ENCODE results near the gene TMEM89. TPM values are rescaled to one million over a fixed set of nuclear protein-coding genes. Genes with fewer than 3 reads are reported as not detected.

The TMEM89 gene
- total RNA-seq, 2 donors from 2014 or later = 1.9 TPM; not detected in 1

- 86% methylated on average over 17 of the region's 22 CpGs for WGBS
- intact Hi-C loops (cut with DNase I) = no loop called here
- Histone ChIP-seq H3K36me3 (no peaks in the 10 kb centered on the region), H3K27ac (no peak overlapping the region), H3K27me3 (replicated peaks; ENCODE audit: insufficient read depth) (no peaks in the 10 kb centered on the region), H3K4me1 (replicated peaks) (no peaks in the 10 kb centered on the region), H3K9me3 (no peaks in the 10 kb centered on the region), H3K4me3 (no peak overlapping the region)
- no peak for DNase-seq (ENCODE audit: low spot score)
- no peak for TF ChIP-seq POLR2A (IDR thresholded peaks at IDR 0.05)
- no peak for TF ChIP-seq POLR2AphosphoS5 (IDR thresholded peaks at IDR 0.05)
- no peak for TF ChIP-seq CTCF (IDR thresholded peaks at IDR 0.05)
Measured at GRCh38 chr3:48644898-48645760, 23.6 kb upstream of the TMEM89 start.

- Histone ChIP-seq H3K4me1 (replicated peaks) (no peaks in the 10 kb centered on the region), H3K27me3 (replicated peaks; ENCODE audit: insufficient read depth) (no peaks in the 10 kb centered on the region), H3K27ac (no peak overlapping the region), H3K4me3 (no peak overlapping the region), H3K36me3 (no peaks in the 10 kb centered on the region), H3K9me3 (no peaks in the 10 kb centered on the region)
- 88% methylated on average over 12 of the region's 12 CpGs for WGBS
- no peak for DNase-seq (ENCODE audit: low spot score)
- intact Hi-C loops (cut with DNase I) = no loop called here
- TF ChIP-seq POLR2A (IDR thresholded peaks at IDR 0.05) (no peak), CTCF (IDR thresholded peaks at IDR 0.05) (no peak), POLR2AphosphoS5 (IDR thresholded peaks at IDR 0.05) (no peak)
Measured at GRCh38 chr3:48642605-48643004, 21.0 kb upstream of the TMEM89 start.

- Histone ChIP-seq H3K27me3 (replicated peaks; ENCODE audit: insufficient read depth) (no peaks in the 10 kb centered on the region), H3K4me1 (replicated peaks) (no peaks in the 10 kb centered on the region), H3K9me3 (no peaks in the 10 kb centered on the region), H3K4me3 (no peak overlapping the region), H3K27ac (no peak overlapping the region), H3K36me3 (no peaks in the 10 kb centered on the region)
- DNase-seq (ENCODE audit: low spot score) = no peak
- WGBS = 100% methylated on average over 3 of the region's 3 CpGs
- intact Hi-C loops (cut with DNase I) = no loop called here
- no peak for TF ChIP-seq CTCF (IDR thresholded peaks at IDR 0.05)
- no peak for TF ChIP-seq POLR2A (IDR thresholded peaks at IDR 0.05)
- no peak for TF ChIP-seq POLR2AphosphoS5 (IDR thresholded peaks at IDR 0.05)
Measured at GRCh38 chr3:48641396-48641795, 19.8 kb upstream of the TMEM89 start.

- Histone ChIP-seq H3K4me1 (replicated peaks) (peaks cover 5% of the 10 kb centered on the region), H3K9me3 (no peaks in the 10 kb centered on the region), H3K27me3 (replicated peaks; ENCODE audit: insufficient read depth) (no peaks in the 10 kb centered on the region), H3K36me3 (no peaks in the 10 kb centered on the region), H3K4me3 (no peak overlapping the region), H3K27ac (no peak overlapping the region)
- TF ChIP-seq POLR2A (IDR thresholded peaks at IDR 0.05) (no peak), CTCF (IDR thresholded peaks at IDR 0.05) (no peak), POLR2AphosphoS5 (IDR thresholded peaks at IDR 0.05) (no peak)
- intact Hi-C loops (cut with DNase I) = no loop called here
- DNase-seq (ENCODE audit: low spot score) = no peak
- 88% methylated on average over 29 of the region's 38 CpGs for WGBS
Measured at GRCh38 chr3:48639944-48640606, 18.5 kb upstream of the TMEM89 start.
